ENCODE data around the gene PGPEP1.

- TF ChIP-seq TAF1 (IDR thresholded peaks at IDR 0.05; ENCODE audit: borderline replicate concordance, insufficient read depth, low read length) (no peak), POLR2AphosphoS5 (IDR thresholded peaks at IDR 0.05; ENCODE audit: low read depth, low read length) (no peak)
Observed at GRCh38 chr19:18299654-18300053, 40.7 kb upstream of the PGPEP1 start.

All from PFSK-1 (cell line).